Right kidney (tissue), 9 donors: Measurements from ENCODE around the gene ST6GALNAC1.

ENCODE experiments used
- DNase-seq: peaks from one replicate; pipeline ENCODE4 v3.0.0-alpha.2; 2016
- long read RNA-seq, 8 donors: transcript quantifications; one replicate each; lab custom pipeline, GENCODE V29; 2026

The ST6GALNAC1 gene
- long read RNA-seq, donor 1 = 0 reads
- long read RNA-seq, donor 2 = 0 reads
- long read RNA-seq, donor 3 = 0 reads
- long read RNA-seq, donor 4 = 0 reads
- long read RNA-seq, donor 5 = 0 reads
- long read RNA-seq, donor 6 = 0 reads
- long read RNA-seq, donor 7 = 0 reads
- long read RNA-seq, donor 8 = 0 reads

- DNase-seq = no peak
Measured at GRCh38 chr17:76643553-76644148, at the start of gene ST6GALNAC1. Gene ST6GALNAC1 (minus strand): TSS chr17:76643757. CDS start chr17:76643638, 119 bp downstream.

GRCh38 chr17:76691379-76692191 lies 48.0 kb upstream of the ST6GALNAC1 start:
- DNase-seq = no peak

GRCh38 chr17:76690596-76691280 lies 47.2 kb upstream of the ST6GALNAC1 start:
- DNase-seq = no peak

- no peak for DNase-seq
Measured at GRCh38 chr17:76689859-76690258, 46.3 kb upstream of the ST6GALNAC1 start.

GRCh38 chr17:76688165-76688622 lies 44.6 kb upstream of the ST6GALNAC1 start:
- no peak for DNase-seq

GRCh38 chr17:76687298-76688164 lies 44.0 kb upstream of the ST6GALNAC1 start:
- no peak for DNase-seq

- peak; percentile 55 for DNase-seq
Measured at GRCh38 chr17:76686538-76687297, 43.2 kb upstream of the ST6GALNAC1 start.

- no peak for DNase-seq
Measured at GRCh38 chr17:76685846-76686245, 42.3 kb upstream of the ST6GALNAC1 start.

- no peak for DNase-seq
Measured at GRCh38 chr17:76685366-76685765, 41.8 kb upstream of the ST6GALNAC1 start.

- no peak for DNase-seq
Measured at GRCh38 chr17:76684756-76685155, 41.2 kb upstream of the ST6GALNAC1 start.

- no peak for DNase-seq
Measured at GRCh38 chr17:76683921-76684745, 40.6 kb upstream of the ST6GALNAC1 start.

GRCh38 chr17:76683011-76683755 lies 39.6 kb upstream of the ST6GALNAC1 start:
- no peak for DNase-seq

- DNase-seq = no peak
Measured at GRCh38 chr17:76682296-76682695, 38.7 kb upstream of the ST6GALNAC1 start.

GRCh38 chr17:76681222-76682137 lies 37.9 kb upstream of the ST6GALNAC1 start:
- peak; percentile 62 for DNase-seq

- no peak for DNase-seq
Measured at GRCh38 chr17:76679239-76679638, 35.7 kb upstream of the ST6GALNAC1 start.

GRCh38 chr17:76678330-76678729 lies 34.8 kb upstream of the ST6GALNAC1 start:
- no peak for DNase-seq

GRCh38 chr17:76677406-76677805 lies 33.8 kb upstream of the ST6GALNAC1 start:
- DNase-seq = no peak

- DNase-seq = no peak
Measured at GRCh38 chr17:76676629-76677028, 33.1 kb upstream of the ST6GALNAC1 start.
